ENCODE data around the gene MYO16.

The MYO16 gene

GRCh38 chr13:108594153-108594552 lies 35.3 kb upstream of the MYO16 start:
- H3K36me3 ChIP-seq (ENCODE audit: control insufficient read depth in 2 of 2, insufficient read depth in 1 of 2, low read length in 2 of 2), result no peaks in the 10 kb centered on the region

GRCh38 chr13:108595436-108596274 lies 33.8 kb upstream of the MYO16 start:
- CTCF ChIA-PET, result no interaction called here
- Histone ChIP-seq H3K27ac (ENCODE audit: extremely low read depth, low read depth, low read length) (no peak overlapping the region), H3K4me3 (ENCODE audit: low read depth, low read length) (no peak overlapping the region), H3K4me1 (ENCODE audit: control insufficient read depth, insufficient read depth, low read length) (no peaks in the 10 kb centered on the region), H3K9me3 (ENCODE audit: control insufficient read depth, insufficient read depth, low read depth, low read length) (no peaks in the 10 kb centered on the region), H3K36me3 (ENCODE audit: control insufficient read depth in 2 of 2, insufficient read depth in 1 of 2, low read length in 2 of 2) (no peaks in the 10 kb centered on the region)
- POLR2A ChIA-PET, result no interaction called here
- TF ChIP-seq ZEB2 (tag by site-specific recombination; IDR thresholded peaks at IDR 0.05) (no peak), TSHZ1 (tag by site-specific recombination; IDR thresholded peaks at IDR 0.05; ENCODE audit: borderline replicate concordance) (no peak), ZNF843 (tag by site-specific recombination; IDR thresholded peaks at IDR 0.05) (no peak), GLIS1 (tag by site-specific recombination; IDR thresholded peaks at IDR 0.05) (no peak), ZNF155 (tag by site-specific recombination; IDR thresholded peaks at IDR 0.05) (no peak), TRIM28 (IDR thresholded peaks at IDR 0.05; ENCODE audit: borderline replicate concordance, low read length) (no peak), ZNF26 (tag by site-specific recombination; IDR thresholded peaks at IDR 0.05) (no peak), ZBTB10 (tag by site-specific recombination; IDR thresholded peaks at IDR 0.05) (no peak)

More at GRCh38 chr13:108594153-108594552, 35.3 kb upstream of the MYO16 start:
- no peaks in the 10 kb centered on the region for H3K4me1 ChIP-seq (ENCODE audit: control insufficient read depth, insufficient read depth, low read length)
- no peak for TF ChIP-seq ZNF266 (tag by site-specific recombination; IDR thresholded peaks at IDR 0.05; ENCODE audit: low read depth)
- no peak for TF ChIP-seq KLF17 (tag by site-specific recombination; IDR thresholded peaks at IDR 0.05)
- no peak for TF ChIP-seq ZNF76 (tag by site-specific recombination; IDR thresholded peaks at IDR 0.05; ENCODE audit: borderline replicate concordance, low read depth)
- TF ChIP-seq ZIC2 (tag by site-specific recombination; IDR thresholded peaks at IDR 0.05), result no peak
- no peak for TF ChIP-seq ZBTB20 (tag by site-specific recombination; IDR thresholded peaks at IDR 0.05)
- no peak for TF ChIP-seq ZNF280D (tag by site-specific recombination; IDR thresholded peaks at IDR 0.05)
- TF ChIP-seq ZNF626 (tag by site-specific recombination; IDR thresholded peaks at IDR 0.05), result no peak
- TF ChIP-seq BCL11A (tag by site-specific recombination; IDR thresholded peaks at IDR 0.05; ENCODE audit: low read depth), result no peak
- no peak for TF ChIP-seq RBAK (tag by site-specific recombination; IDR thresholded peaks at IDR 0.05)
- no peak for TF ChIP-seq ZNF350 (tag by site-specific recombination; IDR thresholded peaks at IDR 0.05)
- TF ChIP-seq ZNF132 (tag by site-specific recombination; IDR thresholded peaks at IDR 0.05; ENCODE audit: borderline replicate concordance), result no peak
- TF ChIP-seq ZNF571 (tag by site-specific recombination; IDR thresholded peaks at IDR 0.05), result no peak
- no peak for TF ChIP-seq ZNF629 (tag by site-specific recombination; IDR thresholded peaks at IDR 0.05)
- no peak for TF ChIP-seq ZSCAN16 (tag by site-specific recombination; IDR thresholded peaks at IDR 0.05)
- TF ChIP-seq ZNF658 (tag by site-specific recombination; IDR thresholded peaks at IDR 0.05), result no peak
- no peak overlapping the region for H3K27ac ChIP-seq (ENCODE audit: extremely low read depth, low read depth, low read length)
- ChIA-PET CTCF (no interaction called here), POLR2A (no interaction called here)
- no peak overlapping the region for H3K4me3 ChIP-seq (ENCODE audit: low read depth, low read length)
- no peaks in the 10 kb centered on the region for H3K9me3 ChIP-seq (ENCODE audit: control insufficient read depth, insufficient read depth, low read depth, low read length)

Measured in HEK293 (cell line).